ENCODE measurements around the gene BEST4.

- TF ChIP-seq CTCF (IDR thresholded peaks at IDR 0.05; ENCODE audit: insufficient read depth, low read length) (no peak), REST (IDR thresholded peaks at IDR 0.05; ENCODE audit: insufficient replicate concordance, low read depth) (no peak), POLR2AphosphoS5 (IDR thresholded peaks at IDR 0.05; ENCODE audit: low read depth) (0 out of 2 replicates have a peak, but pooled peaks have one; percentile 6)
These were observed 9.0 kb downstream of the BEST4 start for GRCh38 chr1:44778705-44779576.

All from HL-60 (cell line).